Measurements from ENCODE around the gene THRSP.

DNA sequence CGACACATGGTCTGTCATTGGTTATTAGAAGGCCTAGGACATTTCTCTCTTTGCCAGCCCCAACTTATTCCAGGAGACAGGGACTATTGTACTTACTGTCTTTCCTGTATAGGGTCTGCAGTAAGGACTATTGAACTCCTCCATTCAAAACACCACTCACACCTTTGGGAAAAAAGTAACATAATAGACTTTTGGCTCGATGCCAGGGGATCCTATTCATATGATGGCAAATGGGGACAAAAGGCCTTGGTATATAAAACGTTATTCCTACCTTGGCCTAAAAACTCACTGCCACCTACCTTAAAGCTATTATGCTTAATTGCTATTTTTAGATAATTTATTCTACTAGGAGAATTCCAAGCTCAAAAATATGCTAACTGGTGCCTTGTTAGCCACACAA lies 22.3 kb downstream of the THRSP start:
- TF ChIP-seq TAF1 (IDR thresholded peaks at IDR 0.05; ENCODE audit: low read depth, low read length) (no peak), POLR2A (IDR thresholded peaks at IDR 0.05; ENCODE audit: low read depth, low read length) (no peak)
